ENCODE results near the gene EMC9. TPM values are rescaled to one million over a fixed set of nuclear protein-coding genes. Genes with fewer than 3 reads are reported as not detected.

Gene EMC9
- total RNA-seq, 4 donors from 2014 or later = 13.6 to 18.8 (median 16.3) TPM

- in situ Hi-C loops (cut with MboI; ENCODE audit: low sequenced_read_pairs in 4 of 4) (no loop called here), intact Hi-C loops (cut with DNase I; ENCODE audit: low total_unique reads) (no loop called here)
- DNase-seq (no peak), ATAC-seq (no peak)
- no peaks in the 10 kb centered on the region for H3K9me3 ChIP-seq
- TF ChIP-seq, protein P1, sequence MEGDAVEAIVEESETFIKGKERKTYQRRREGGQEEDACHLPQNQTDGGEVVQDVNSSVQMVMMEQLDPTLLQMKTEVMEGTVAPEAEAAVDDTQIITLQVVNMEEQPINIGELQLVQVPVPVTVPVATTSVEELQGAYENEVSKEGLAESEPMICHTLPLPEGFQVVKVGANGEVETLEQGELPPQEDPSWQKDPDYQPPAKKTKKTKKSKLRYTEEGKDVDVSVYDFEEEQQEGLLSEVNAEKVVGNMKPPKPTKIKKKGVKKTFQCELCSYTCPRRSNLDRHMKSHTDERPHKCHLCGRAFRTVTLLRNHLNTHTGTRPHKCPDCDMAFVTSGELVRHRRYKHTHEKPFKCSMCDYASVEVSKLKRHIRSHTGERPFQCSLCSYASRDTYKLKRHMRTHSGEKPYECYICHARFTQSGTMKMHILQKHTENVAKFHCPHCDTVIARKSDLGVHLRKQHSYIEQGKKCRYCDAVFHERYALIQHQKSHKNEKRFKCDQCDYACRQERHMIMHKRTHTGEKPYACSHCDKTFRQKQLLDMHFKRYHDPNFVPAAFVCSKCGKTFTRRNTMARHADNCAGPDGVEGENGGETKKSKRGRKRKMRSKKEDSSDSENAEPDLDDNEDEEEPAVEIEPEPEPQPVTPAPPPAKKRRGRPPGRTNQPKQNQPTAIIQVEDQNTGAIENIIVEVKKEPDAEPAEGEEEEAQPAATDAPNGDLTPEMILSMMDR (IDR thresholded peaks at IDR 0.05 in 4 of 5, conservative IDR thresholded peaks at IDR 0.05 in 1 of 5) = no peak
- no peak for TF ChIP-seq POLR2A (IDR thresholded peaks at IDR 0.05)
- no peak overlapping the region for H3K4me3 ChIP-seq
- H3K27ac ChIP-seq = no peak overlapping the region
- H3K36me3 ChIP-seq = no peaks in the 10 kb centered on the region
- no peaks in the 10 kb centered on the region for H3K27me3 ChIP-seq
- no peaks in the 10 kb centered on the region for H3K4me1 ChIP-seq
Measured at GRCh38 chr14:24102357-24103048, 38.9 kb downstream of the EMC9 start.

- Histone ChIP-seq H3K4me1 (no peaks in the 10 kb centered on the region), H3K27me3 (no peaks in the 10 kb centered on the region), H3K9me3 (no peaks in the 10 kb centered on the region), H3K4me3 (no peak overlapping the region), H3K36me3 (no peaks in the 10 kb centered on the region), H3K27ac (no peak overlapping the region)
- TF ChIP-seq, protein P1 (IDR thresholded peaks at IDR 0.05 in 4 of 5, conservative IDR thresholded peaks at IDR 0.05 in 1 of 5) = no peak
- TF ChIP-seq POLR2A (IDR thresholded peaks at IDR 0.05) = no peak
- DNase-seq = no peak
- ATAC-seq = no peak
- in situ Hi-C loops (cut with MboI; ENCODE audit: low sequenced_read_pairs in 4 of 4) = no loop called here
- intact Hi-C loops (cut with DNase I; ENCODE audit: low total_unique reads) = no loop called here
Measured at GRCh38 chr14:24100982-24101494, 40.4 kb downstream of the EMC9 start.

DNA sequence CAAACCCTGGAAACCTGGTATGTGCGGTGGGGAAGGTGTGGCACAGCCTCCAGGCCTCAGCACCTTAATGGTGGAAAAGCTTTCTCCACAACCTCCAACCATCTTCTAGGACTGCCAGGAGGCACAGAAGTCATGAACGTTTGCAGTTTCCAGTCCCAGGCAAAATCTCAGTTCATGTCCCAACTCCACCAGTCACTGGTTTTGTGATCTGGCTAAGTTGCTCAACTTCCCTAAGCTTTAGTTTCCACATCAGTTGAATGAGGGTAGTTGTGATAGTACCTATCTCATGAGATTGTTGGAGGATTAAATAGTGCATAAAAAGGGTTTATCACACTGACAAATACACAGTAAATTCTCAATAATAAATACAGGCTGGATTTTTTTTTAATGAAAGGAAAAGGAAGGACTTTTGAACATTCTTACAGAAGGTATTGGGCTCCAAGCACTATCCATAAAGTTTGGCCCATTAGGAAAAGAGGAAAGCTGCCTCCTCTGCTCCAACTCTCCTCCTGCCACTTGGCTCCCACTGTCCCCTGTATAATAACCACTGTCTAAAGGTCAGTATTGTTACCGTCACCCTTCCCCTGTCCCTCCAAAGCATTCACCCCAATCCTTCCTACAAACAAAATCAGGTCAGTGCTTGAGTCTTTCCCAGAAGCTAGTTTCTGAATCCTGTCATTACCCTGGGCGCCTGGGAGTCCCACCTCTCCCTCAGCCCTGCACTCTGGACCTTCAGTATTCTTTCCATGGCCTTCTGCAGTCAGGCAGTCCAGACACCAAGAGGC lies 41.0 kb downstream of the EMC9 start:
- in situ Hi-C loops (cut with MboI; ENCODE audit: low sequenced_read_pairs in 4 of 4) (no loop called here), intact Hi-C loops (cut with DNase I; ENCODE audit: low total_unique reads) (no loop called here)

GRCh38 chr14:24098927-24099813 lies 42.2 kb downstream of the EMC9 start:
- in situ Hi-C loops (cut with MboI; ENCODE audit: low sequenced_read_pairs in 4 of 4) (no loop called here), intact Hi-C loops (cut with DNase I; ENCODE audit: low total_unique reads) (no loop called here)
- Histone ChIP-seq H3K27ac (no peak overlapping the region), H3K36me3 (no peaks in the 10 kb centered on the region), H3K27me3 (no peaks in the 10 kb centered on the region), H3K4me3 (no peak overlapping the region), H3K9me3 (no peaks in the 10 kb centered on the region), H3K4me1 (peaks cover 9 to 10% of the 10 kb centered on the region in 2 donors)
- TF ChIP-seq, protein P1 (IDR thresholded peaks at IDR 0.05 in 4 of 5, conservative IDR thresholded peaks at IDR 0.05 in 1 of 5) = no peak
- TF ChIP-seq POLR2A (IDR thresholded peaks at IDR 0.05) = no peak
- ATAC-seq (no peak), DNase-seq (peak in 1 of 2 donors; percentile 9)

More for the DNA sequence above, 41.0 kb downstream of the EMC9 start:
- ATAC-seq (no peak), DNase-seq (no peak)
- Histone ChIP-seq H3K4me1 (peaks cover under 1 to 6% of the 10 kb centered on the region in 2 donors), H3K4me3 (no peak overlapping the region), H3K36me3 (no peaks in the 10 kb centered on the region), H3K27ac (no peak overlapping the region), H3K27me3 (no peaks in the 10 kb centered on the region), H3K9me3 (no peaks in the 10 kb centered on the region)
- TF ChIP-seq POLR2A (IDR thresholded peaks at IDR 0.05) = no peak
